Effector CD4-positive, alpha-beta T cell (primary cell): ENCODE measurements around the gene SNX18.
"Not testable (repeated sequence)": the region's sequence is repeated elsewhere in the genome, so short reads cannot be mapped to it uniquely, and the experiment has no call there.

Experiments used
- DNase-seq: peaks from one replicate; pipeline ENCODE4 v3.0.0-alpha.2; 2020
- total RNA-seq: gene quantifications from one replicate; lab custom pipeline; 2026; lab: John Stamatoyannopoulos, UW

SNX18 gene, protein sequence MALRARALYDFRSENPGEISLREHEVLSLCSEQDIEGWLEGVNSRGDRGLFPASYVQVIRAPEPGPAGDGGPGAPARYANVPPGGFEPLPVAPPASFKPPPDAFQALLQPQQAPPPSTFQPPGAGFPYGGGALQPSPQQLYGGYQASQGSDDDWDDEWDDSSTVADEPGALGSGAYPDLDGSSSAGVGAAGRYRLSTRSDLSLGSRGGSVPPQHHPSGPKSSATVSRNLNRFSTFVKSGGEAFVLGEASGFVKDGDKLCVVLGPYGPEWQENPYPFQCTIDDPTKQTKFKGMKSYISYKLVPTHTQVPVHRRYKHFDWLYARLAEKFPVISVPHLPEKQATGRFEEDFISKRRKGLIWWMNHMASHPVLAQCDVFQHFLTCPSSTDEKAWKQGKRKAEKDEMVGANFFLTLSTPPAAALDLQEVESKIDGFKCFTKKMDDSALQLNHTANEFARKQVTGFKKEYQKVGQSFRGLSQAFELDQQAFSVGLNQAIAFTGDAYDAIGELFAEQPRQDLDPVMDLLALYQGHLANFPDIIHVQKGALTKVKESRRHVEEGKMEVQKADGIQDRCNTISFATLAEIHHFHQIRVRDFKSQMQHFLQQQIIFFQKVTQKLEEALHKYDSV
- 44.5 reads per million, percentile 65 among the genes with 10 or more reads in this experiment for total RNA-seq

DNA sequence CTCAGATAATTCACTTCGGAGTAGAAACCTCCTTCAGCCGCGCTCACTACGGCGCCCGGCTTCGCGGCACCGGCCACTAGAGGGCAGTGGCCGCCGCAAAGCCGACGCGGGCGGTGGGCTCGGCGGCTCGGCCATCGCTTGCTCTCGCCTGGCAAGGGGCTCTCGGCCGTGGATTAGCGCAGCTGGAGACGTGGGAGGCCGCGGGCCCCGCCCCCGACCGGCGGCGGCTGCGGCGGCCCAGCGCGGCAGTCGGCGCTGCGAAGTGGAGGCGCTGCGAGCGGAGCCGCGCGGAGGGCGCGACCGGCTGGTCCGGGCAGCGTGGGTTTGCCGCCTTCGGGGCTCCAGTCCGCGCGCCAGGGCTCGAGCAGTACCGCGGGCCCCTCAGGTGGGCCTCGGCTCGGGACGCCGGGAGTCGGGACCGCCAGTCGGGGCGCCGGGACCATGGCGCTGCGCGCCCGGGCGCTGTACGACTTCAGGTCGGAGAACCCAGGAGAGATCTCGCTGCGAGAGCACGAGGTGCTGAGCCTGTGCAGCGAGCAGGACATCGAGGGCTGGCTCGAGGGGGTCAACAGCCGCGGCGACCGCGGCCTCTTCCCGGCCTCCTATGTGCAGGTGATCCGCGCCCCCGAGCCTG, at the start of gene SNX18:
Gene SNX18 (plus strand): TSS at position 248 of the 634 bp plus-strand sequence. CDS start 194 bp downstream, at position 442.
- DNase-seq, result peak; percentile 91

DNA sequence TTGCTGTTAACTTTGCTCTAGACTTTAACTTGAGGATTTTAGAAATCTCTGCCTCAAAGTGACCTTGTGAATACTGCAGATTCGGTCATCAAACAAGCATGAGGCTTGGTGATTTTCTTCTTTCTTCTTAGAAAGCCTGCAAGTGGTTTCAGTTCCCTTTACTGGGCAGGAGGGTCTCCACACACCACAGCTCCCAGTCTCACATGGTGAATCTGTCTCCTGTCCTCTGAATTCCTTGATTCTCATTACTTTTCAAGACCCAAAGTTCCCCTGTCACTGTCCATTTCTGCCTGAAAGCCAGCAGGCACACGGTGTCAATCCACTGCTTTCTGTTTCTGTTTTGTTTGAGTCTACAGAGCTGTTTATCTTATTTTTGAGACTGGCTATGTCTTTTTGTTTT, 47.9 kb upstream of the SNX18 start:
- no peak for DNase-seq

DNA sequence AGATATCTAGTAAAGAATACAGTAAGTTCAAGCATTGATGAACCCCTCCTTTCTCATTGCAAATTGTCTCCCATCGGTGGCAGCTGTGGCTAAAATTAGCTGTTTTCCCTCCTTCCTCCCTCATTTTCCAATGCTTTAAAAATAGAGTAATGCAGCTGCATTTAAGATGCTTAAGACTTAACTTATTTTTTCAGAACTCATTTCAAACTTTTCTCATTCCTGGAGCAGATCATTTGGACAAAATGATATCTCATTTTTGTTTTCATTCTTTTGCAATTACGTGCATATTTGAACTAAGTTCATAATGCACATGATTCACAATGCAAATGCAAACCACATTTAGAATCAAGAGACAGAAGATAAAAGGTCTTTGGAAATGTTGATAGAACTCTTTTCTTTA, 47.4 kb upstream of the SNX18 start:
- no peak for DNase-seq

DNA sequence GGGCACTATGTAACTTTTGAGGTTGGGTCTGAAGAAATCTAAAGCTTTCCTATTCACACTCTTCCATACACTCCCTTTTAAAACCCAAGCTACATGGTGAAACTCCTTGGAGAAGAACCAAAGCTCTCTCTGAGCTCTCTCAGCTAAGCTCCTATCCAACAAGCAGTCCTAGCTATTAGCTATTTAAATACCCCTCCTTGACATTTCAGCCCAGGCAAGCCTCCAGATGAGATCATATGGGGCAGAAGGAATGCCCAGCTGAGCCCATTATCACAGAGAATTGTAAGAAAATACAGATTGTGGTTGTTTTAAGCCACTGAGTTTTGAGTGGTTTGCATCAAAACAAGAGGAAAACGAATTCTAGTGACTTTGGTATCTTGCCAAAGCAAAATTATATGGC, 46.9 kb upstream of the SNX18 start:
- DNase-seq, result no peak

DNA sequence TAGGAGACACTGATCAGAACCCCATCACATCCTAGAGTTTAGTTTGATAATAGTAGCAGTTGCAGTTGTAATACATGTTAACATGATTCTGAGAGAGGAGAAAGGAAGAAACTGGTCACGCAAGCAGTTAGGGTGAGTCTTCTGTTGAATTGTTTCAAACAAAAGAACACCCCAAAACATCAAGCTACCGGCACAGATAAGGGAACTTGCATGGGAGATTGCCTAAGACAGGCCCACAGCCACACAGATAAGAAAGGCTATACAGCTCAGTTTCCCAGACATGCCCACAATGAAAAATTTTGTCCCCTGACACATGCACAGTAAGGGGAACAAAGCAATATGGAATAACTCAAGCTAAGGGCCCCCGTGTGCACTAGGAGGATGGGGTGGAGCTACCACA, 46.2 kb upstream of the SNX18 start:
- no peak for DNase-seq

DNA sequence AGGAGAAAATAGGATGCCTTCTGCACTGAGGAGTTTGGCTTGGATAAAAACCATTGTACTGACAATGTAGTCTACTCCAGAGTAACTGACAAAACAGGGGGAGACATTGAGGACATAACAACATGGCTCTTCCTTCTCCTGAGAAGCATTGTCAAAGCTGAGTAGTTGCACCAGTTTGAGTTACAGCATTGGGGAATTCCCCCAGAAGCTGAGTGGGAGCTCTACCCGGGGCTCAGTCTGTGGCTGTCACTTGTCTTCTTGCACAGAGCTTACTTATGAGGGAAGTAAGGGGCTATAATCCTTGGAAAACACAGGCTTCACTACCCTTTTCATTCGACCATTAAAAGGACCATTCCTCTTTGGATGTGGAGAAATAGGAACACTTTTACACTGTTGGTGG, 40.9 kb upstream of the SNX18 start:
- DNase-seq, result no peak

- no peak for DNase-seq
Measured at GRCh38 chr5:54477941-54478478, 39.5 kb upstream of the SNX18 start.

- no peak for DNase-seq
Measured at GRCh38 chr5:54480296-54480695, 37.3 kb upstream of the SNX18 start.

DNA sequence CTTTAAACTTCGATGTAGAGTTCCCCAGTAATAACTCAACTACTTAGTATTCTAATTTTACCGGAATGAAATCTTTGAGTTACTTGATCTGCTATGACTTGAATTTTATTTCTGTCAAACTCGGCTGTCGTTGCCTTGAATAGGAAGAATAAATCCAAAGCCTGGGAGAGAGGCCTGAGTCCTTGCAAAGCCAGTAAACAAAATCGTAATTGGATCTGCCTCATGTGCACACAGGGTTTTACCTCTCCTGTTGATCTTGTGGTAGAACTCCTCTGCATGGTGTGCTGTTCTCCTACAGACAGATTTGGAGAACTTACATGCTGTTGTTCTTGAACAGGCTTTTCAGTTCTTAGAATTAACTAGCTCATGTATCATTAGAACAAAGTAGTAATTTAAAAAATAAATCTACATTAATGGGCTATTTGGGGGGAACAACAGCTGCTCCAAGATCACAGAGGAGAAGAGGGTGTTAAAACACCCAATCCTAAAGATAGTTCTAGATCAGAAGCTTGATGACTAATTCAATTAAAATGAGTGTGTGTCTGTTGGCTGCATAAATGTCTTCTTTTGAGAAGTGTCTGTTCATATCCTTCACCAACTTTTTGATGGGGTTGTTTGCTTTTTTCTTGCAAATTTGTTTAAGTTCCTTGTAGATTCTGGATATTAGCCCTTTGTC, 33.2 kb upstream of the SNX18 start:
- no peak for DNase-seq

DNA sequence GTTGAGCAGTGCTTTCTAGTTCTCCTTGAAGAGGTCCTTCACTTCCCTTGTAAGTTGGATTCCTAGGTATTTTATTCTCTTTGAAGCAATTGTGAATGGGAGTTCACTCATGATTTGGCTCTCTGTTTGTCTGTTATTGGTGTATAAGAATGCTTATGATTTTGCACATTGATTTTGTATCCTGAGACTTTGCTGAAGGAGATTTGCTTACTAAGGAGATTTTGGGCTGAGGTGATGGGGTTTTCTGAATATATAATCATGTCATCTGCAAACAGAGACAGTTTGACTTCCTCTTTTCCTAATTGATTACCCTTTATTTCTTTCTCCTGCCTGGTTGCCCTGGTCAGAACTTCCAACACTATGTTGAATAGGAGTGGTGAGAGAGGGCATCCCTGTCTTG, 31.9 kb upstream of the SNX18 start:
- not testable (repeated sequence) for DNase-seq

DNA sequence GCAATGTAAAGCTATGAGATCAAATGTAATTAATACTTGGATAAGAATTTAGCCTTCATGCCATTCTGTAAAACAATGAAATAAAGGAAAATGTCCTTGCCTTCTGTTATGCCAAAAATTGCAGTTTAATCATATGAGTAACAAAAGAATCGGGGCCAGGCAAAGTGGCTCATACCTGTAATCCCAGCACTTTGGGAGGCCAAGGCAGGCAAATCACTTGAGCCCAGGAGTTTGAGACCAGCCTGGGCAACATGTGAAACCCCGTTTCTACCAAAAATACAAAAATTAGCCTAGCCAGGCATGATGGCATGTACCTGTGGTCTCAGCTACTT, 27.9 kb upstream of the SNX18 start:
- not testable (repeated sequence) for DNase-seq

DNA sequence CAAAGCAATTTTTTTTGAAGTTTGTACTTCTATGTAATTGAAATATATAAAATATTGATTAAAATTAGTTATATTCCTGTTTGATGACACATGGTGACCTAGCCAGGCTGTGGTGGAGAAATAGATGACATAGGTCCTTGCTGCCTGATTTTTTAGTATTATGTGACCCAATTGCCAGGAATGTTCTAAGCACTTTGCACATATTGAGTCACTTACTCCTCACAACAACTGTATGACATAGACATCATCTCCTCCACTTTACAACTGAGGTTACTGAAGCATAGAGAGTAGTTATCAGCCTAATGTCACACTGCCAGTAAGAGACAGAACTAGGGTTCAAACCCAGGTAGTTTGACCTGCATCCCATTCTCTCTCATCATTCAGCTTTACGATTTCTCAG, 26.2 kb upstream of the SNX18 start:
- DNase-seq, result no peak

- DNase-seq, result no peak
Measured at GRCh38 chr5:54492178-54492577, 25.4 kb upstream of the SNX18 start.

DNA sequence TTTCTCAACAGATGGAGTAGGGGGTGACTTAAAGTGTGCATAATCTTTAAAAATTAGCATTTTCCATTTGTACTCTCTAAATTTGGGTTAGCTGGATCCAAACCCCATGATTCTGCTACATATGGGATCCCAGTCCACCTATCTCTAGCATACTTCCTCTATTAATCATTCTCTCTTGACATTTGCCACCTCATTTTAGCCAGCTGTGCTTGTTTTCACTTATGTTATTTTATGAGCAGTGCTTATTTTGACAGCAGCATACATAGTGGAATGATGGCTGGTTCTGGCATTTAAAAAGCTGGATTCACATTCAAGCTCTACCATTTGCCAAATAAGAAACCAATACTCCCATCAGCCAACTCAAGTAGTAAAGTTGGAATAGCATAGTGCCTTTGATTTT, 22.5 kb upstream of the SNX18 start:
- no peak for DNase-seq

DNA sequence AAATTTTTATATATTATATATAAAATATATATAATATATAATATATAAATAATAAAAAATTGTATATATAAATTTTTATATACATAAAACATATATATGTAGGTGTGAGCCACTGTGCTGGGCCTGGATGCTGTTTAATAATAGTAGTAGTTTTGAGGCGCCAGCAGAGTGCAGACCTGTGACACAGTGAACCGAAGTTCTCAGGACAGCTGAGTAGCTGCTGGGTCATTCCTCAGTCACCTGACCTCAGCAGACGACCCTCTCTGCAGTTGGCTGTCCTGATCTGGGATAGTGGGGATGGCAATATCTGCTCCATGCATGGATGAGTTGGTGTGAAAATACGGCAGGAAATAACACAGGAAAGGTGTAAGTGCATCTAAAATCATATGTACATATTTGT, 3.3 kb upstream of the SNX18 start:
- no peak for DNase-seq

- no peak for DNase-seq
Measured at GRCh38 chr5:54514841-54515432, 2.6 kb upstream of the SNX18 start.

DNA sequence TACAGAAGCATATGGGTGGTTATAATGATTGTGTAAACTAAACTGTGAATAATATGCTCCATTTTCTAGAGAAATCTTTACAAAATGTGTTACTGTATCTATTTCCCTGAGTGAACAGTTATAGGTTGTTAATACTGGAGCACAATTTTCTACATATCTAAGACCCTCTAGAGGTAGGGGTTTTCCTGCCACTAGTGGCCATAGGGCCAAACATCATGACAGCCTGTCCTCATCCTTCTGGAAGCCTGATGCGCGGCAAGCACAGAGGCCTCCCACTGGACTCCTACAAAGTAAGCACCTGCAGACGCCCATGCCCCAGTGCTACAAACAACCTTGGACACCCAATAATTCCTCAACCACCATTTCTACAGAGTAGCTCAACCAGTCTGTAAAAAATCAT, 1.9 kb upstream of the SNX18 start:
- DNase-seq, result no peak

DNA sequence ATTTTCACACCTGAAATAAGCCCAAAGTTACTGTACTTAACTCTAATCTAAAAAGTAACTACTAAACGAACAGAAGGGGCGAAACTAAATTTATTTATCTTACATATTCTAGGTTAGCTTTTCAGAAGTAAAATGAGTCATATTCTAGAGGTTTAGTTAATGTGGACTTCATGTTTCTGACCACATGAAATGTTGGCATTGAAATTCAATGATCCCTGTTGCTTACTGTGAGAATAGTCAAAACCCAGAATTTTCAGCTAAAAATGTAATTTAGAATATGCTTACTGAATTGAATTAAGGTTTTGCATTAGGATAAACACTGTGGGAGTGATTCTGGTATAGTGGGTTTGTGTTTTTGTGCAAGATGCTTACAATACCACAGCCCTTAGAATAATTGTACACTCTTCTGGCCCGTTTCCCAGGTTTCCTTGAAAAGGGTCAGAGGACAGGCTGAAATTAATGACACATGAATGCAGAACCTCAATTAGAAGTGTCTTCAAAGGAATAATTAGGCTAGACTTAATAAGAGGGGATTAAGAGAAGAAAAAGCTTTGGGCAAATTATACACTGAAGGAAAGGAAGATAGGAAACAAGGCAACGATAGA, 1.4 kb upstream of the SNX18 start:
- DNase-seq, result no peak

DNA sequence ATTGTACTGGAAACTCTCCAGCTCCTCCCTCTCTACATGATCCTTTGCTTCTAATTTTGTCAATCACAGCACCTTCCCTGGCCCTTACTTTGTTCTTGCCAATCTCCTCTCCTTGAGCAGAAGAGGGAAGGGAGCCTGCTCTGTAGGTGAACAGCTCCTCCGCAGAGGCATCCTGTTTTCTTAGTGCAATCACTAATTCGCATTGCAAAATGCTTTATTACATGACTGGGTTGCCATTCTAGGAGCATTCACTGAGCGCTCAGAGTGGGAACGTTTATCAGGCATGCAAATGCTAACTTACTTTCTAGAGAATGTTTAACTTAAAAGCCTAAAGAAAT, 416 bp upstream of the SNX18 start:
- DNase-seq, result no peak

DNA sequence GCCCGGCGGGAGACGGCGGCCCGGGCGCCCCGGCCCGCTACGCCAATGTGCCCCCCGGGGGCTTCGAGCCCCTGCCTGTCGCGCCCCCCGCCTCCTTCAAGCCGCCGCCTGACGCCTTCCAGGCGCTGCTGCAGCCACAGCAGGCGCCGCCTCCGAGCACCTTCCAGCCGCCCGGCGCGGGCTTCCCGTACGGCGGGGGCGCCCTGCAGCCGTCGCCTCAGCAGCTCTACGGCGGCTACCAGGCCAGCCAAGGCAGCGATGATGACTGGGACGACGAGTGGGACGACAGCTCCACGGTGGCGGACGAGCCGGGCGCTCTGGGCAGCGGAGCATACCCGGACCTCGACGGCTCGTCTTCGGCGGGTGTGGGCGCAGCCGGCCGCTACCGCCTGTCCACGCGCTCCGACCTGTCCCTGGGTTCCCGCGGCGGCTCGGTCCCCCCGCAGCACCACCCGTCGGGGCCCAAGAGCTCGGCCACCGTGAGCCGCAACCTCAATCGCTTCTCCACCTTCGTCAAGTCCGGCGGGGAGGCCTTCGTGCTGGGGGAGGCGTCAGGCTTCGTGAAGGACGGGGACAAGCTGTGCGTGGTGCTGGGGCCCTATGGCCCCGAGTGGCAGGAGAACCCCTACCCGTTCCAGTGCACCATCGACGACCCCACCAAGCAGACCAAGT, 723 bp downstream of the SNX18 start:
- DNase-seq, result peak; percentile 41

DNA sequence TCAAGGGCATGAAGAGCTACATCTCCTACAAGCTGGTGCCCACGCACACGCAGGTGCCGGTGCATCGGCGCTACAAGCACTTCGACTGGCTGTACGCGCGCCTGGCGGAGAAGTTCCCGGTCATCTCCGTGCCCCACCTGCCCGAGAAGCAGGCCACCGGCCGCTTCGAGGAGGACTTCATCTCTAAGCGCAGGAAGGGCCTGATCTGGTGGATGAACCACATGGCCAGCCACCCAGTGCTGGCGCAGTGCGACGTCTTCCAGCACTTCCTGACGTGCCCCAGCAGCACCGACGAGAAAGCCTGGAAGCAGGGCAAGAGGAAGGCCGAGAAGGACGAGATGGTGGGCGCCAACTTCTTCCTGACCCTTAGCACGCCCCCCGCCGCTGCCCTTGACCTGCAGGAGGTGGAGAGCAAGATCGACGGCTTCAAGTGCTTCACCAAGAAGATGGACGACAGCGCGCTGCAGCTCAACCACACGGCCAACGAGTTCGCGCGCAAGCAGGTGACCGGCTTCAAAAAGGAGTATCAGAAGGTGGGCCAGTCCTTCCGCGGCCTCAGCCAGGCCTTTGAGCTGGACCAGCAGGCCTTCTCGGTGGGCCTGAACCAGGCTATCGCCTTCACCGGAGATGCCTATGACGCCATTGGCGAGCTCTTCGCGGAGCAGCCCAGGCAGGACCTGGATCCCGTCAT, 1.4 kb downstream of the SNX18 start:
- no peak for DNase-seq
